Sigmoid colon (tissue), 7 donors: ENCODE measurements around the gene ANKH. TPM values are rescaled to one million over a fixed set of nuclear protein-coding genes. Genes with fewer than 3 reads are reported as not detected.

Experiments used
- DNase-seq: peaks from one replicate; pipeline ENCODE4 v3.0.0-alpha.2; 2019
- H3K27ac ChIP-seq, 4 donors: fragments of 200-600 bp; sonication (generic); one replicate each; pipeline ENCODE4 v1.5.1; 2016 to 2019; ENCODE audit warnings: mild to moderate bottlenecking in 1 of 4
- H3K27me3 ChIP-seq, 3 donors: fragments of 200-600 bp; sonication (generic); one replicate each; pipeline ENCODE4 v1.5.1; 2019; ENCODE audit warnings: mild to moderate bottlenecking in 1 of 3
- H3K36me3 ChIP-seq, 4 donors: fragments of 200-600 bp; sonication (generic); one replicate each; pipeline ENCODE4 v1.5.1; 2016 to 2019
- H3K4me1 ChIP-seq, 4 donors: fragments of 200-600 bp; sonication (generic); one replicate each; pipeline ENCODE4 v1.5.1; 2017 to 2019
- H3K4me3 ChIP-seq, 4 donors: fragments of 200-600 bp; sonication (generic); one replicate each; pipeline ENCODE4 v1.5.1; 2017 to 2019; ENCODE audit warnings: mild to moderate bottlenecking in 2 of 4, moderate library complexity in 1 of 4
- H3K9me3 ChIP-seq, 4 donors: fragments of 200-600 bp in 3 of 4; sonication (generic) in 3 of 4; one replicate each; pipeline versions ENCODE4 v1.5.1 to v1.6.1; 2013 to 2019
- EP300 ChIP-seq, 4 donors: sonication (generic); formaldehyde crosslinking; IDR thresholded peaks; one replicate each; pipeline ENCODE4 v1.6.1; 2017; ENCODE audit warnings: antibody characterized with exemption in 4 of 4
- POLR2A ChIP-seq, 2 donors: fragments of 450-650 bp; IDR thresholded peaks; one replicate each; pipeline ENCODE4 v1.6.1; 2016; ENCODE audit warnings: antibody characterized with exemption in 2 of 2, mild to moderate bottlenecking in 2 of 2, moderate library complexity in 2 of 2
- POLR2AphosphoS5 ChIP-seq, 4 donors: sonication (generic); formaldehyde crosslinking; IDR thresholded peaks; one replicate each; pipeline ENCODE4 v1.6.1; 2017; ENCODE audit warnings: antibody characterized with exemption in 4 of 4
- WGBS, 2 donors: extraction: QIAGEN DNeasy Blood & Tissue Kit; methylation state at CpG; one replicate each; pipeline ENCODE4 v1.1.7; 2013; 5-methylcytosine and 5-hydroxymethylcytosine counted together
- intact Hi-C: fragments of 100-400 bp; cut with DNase I; formaldehyde crosslinking; loops from one replicate; pipeline ENCODE4 v1.15.1; 2023
- polyA plus RNA-seq, 3 donors: library from polyadenylated mRNA; stranded (reverse); fragments of 200-250 nt; gene quantifications; one replicate each; pipeline ENCODE4 v1.2.3, GENCODE V29; 2013
- total RNA-seq, 4 donors: library from RNA; depleted of rRNA; stranded (reverse); fragments of >200 nt; gene quantifications; one replicate each; pipeline ENCODE4 v1.1.0, GENCODE V29; 2016
- TF ChIP-seq, protein P1 (sequence below), 4 experiments: fragments of 450-650 bp in 3 of 4; fragments of 200-600 bp in 1 of 4; IDR thresholded peaks; one replicate each; pipeline ENCODE4 v1.5.1; 2016 to 2019; ENCODE audit warnings: antibody characterized with exemption in 4 of 4, mild to moderate bottlenecking in 3 of 4, moderate library complexity in 2 of 4
- donor health status: healthy with polysubstance abuse.
- donor health status: Bipolar disorder and iron deficiency.
- donor health status: healthy.

ANKH gene
- total and polyA plus RNA-seq, 7 donors: 16.4 to 49.9 (median 24.7) TPM

DNA sequence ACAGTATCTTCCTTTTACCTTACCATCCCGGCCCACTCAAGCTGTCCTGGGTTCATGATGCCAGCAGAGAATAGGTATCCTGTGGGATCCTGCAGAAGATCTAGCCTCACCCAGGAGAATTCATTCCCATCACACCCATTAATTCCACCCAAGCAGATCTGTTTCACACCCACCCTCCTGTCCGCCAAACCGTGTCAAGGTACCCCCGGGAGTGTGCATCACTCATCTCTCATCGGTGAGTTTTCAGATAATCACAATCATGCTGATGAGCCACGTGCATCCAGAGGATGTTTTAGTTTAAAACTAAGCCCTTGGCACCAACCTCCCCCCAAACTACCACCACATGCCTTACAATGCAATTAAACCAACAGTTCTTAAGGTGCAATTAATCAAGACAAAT lies 18.8 kb downstream of the ANKH start:
- intact Hi-C loops: no loop called here
- Histone ChIP-seq H3K9me3 (no peaks in the 10 kb centered on the region), H3K27ac (no peak overlapping the region), H3K36me3 (no peaks in the 10 kb centered on the region), H3K4me1 (no peaks in the 10 kb centered on the region), H3K4me3 (no peak overlapping the region), H3K27me3 (no peaks in the 10 kb centered on the region)
- 83 to 94% methylated on average over 6 of the region's 6 CpGs for WGBS, 2 donors
- no peak for DNase-seq
- TF ChIP-seq, protein P1, sequence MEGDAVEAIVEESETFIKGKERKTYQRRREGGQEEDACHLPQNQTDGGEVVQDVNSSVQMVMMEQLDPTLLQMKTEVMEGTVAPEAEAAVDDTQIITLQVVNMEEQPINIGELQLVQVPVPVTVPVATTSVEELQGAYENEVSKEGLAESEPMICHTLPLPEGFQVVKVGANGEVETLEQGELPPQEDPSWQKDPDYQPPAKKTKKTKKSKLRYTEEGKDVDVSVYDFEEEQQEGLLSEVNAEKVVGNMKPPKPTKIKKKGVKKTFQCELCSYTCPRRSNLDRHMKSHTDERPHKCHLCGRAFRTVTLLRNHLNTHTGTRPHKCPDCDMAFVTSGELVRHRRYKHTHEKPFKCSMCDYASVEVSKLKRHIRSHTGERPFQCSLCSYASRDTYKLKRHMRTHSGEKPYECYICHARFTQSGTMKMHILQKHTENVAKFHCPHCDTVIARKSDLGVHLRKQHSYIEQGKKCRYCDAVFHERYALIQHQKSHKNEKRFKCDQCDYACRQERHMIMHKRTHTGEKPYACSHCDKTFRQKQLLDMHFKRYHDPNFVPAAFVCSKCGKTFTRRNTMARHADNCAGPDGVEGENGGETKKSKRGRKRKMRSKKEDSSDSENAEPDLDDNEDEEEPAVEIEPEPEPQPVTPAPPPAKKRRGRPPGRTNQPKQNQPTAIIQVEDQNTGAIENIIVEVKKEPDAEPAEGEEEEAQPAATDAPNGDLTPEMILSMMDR (IDR thresholded peaks at IDR 0.05): no peak
- TF ChIP-seq POLR2A (IDR thresholded peaks at IDR 0.05) (no peak), EP300 (IDR thresholded peaks at IDR 0.05) (no peak), POLR2AphosphoS5 (IDR thresholded peaks at IDR 0.05) (no peak)

- no peak overlapping the region for H3K27ac ChIP-seq
- no peak for TF ChIP-seq POLR2AphosphoS5 (IDR thresholded peaks at IDR 0.05)
- TF ChIP-seq, protein P1 (IDR thresholded peaks at IDR 0.05): no peak
- no peak for TF ChIP-seq EP300 (IDR thresholded peaks at IDR 0.05)
- TF ChIP-seq POLR2A (IDR thresholded peaks at IDR 0.05): no peak
- intact Hi-C loops: no loop called here
- H3K36me3 ChIP-seq: no peaks in the 10 kb centered on the region
- H3K27me3 ChIP-seq: no peaks in the 10 kb centered on the region
- no peak overlapping the region for H3K4me3 ChIP-seq
- H3K4me1 ChIP-seq: no peaks in the 10 kb centered on the region
- DNase-seq: no peak
- no peaks in the 10 kb centered on the region for H3K9me3 ChIP-seq
Measured at GRCh38 chr5:14851999-14852526, 19.5 kb downstream of the ANKH start.

DNA sequence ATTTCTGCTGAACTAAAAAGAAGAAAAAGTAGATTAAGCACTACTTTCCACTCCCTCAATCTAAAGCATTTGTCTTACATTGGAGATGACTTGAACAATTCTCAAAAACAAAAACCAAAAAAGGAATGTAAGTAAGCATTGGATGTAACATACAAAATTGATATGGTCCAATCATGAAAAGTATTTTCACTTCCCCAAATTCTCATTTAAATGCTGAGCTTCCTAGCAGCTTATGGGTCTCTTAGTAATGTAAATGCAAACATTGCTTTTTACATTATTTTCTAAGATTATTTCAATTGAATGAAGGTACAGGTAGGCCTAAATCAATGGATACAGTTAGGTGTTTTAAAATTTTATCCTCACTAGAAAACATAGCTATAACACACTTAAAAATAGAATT lies 20.0 kb downstream of the ANKH start:
- no peaks in the 10 kb centered on the region for H3K4me1 ChIP-seq
- H3K4me3 ChIP-seq: no peak overlapping the region
- no peaks in the 10 kb centered on the region for H3K9me3 ChIP-seq
- DNase-seq: no peak
- intact Hi-C loops: no loop called here
- H3K27ac ChIP-seq: no peak overlapping the region
- H3K36me3 ChIP-seq: no peaks in the 10 kb centered on the region
- TF ChIP-seq EP300 (IDR thresholded peaks at IDR 0.05) (no peak), POLR2AphosphoS5 (IDR thresholded peaks at IDR 0.05) (no peak), POLR2A (IDR thresholded peaks at IDR 0.05) (no peak)
- TF ChIP-seq, protein P1 (IDR thresholded peaks at IDR 0.05): no peak
- H3K27me3 ChIP-seq: no peaks in the 10 kb centered on the region

DNA sequence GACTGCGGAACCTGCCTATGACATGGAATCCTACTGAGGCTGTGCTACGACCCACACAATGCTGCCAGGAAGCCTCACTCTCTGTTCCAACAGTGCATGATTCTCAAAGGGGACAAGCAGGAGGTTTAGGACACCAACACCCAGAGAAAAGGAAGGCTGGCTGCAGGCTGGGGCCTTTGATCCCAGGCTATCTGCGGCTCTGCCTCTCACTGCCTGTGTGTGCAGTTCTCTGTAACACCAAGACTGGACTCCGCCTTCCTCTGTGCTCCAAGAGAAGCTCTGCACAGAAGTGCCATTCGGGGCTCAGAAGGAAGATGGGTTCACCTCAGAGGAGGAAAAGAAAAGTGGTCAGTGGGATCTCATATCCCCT lies 20.5 kb downstream of the ANKH start:
- no peaks in the 10 kb centered on the region for H3K27me3 ChIP-seq
- H3K9me3 ChIP-seq: no peaks in the 10 kb centered on the region
- intact Hi-C loops: no loop called here
- TF ChIP-seq EP300 (IDR thresholded peaks at IDR 0.05) (no peak), POLR2AphosphoS5 (IDR thresholded peaks at IDR 0.05) (no peak)
- TF ChIP-seq, protein P1 (IDR thresholded peaks at IDR 0.05): no peak
- 54 to 78% methylated on average over 5 of the region's 5 CpGs for WGBS, 2 donors
- H3K27ac ChIP-seq: no peak overlapping the region
- no peaks in the 10 kb centered on the region for H3K4me1 ChIP-seq
- DNase-seq: no peak
- H3K4me3 ChIP-seq: no peak overlapping the region
- no peaks in the 10 kb centered on the region for H3K36me3 ChIP-seq

- no peaks in the 10 kb centered on the region for H3K4me1 ChIP-seq
- H3K9me3 ChIP-seq: no peaks in the 10 kb centered on the region
- no peak for DNase-seq
- no peaks in the 10 kb centered on the region for H3K27me3 ChIP-seq
- H3K27ac ChIP-seq: no peak overlapping the region
- intact Hi-C loops: no loop called here
- WGBS, 2 donors: 70 to 76% methylated on average over 9 of the region's 9 CpGs
- H3K36me3 ChIP-seq: no peaks in the 10 kb centered on the region
- H3K4me3 ChIP-seq: no peak overlapping the region
- no peak for TF ChIP-seq POLR2AphosphoS5 (IDR thresholded peaks at IDR 0.05)
- TF ChIP-seq POLR2A (IDR thresholded peaks at IDR 0.05): no peak
- TF ChIP-seq, protein P1 (IDR thresholded peaks at IDR 0.05): no peak
- TF ChIP-seq EP300 (IDR thresholded peaks at IDR 0.05): no peak
Measured at GRCh38 chr5:14850419-14851049, 21.0 kb downstream of the ANKH start.
